SK-MEL-5 (cell line): Measurements from ENCODE around the gene AREL1. TPM values are rescaled to one million over a fixed set of nuclear protein-coding genes. Genes with fewer than 3 reads are reported as not detected.

Source experiments
- small RNA-seq, 2 experiments: library from RNA; depleted of rRNA; stranded (forward); fragments of <200 nt; gene quantifications; one replicate each; pipeline ENCODE3, GENCODE V24; 2014
- total RNA-seq: library from RNA; depleted of rRNA; stranded (reverse); fragments of >200 nt; shearing (Covaris generic); gene quantifications from 2 replicates; pipeline ENCODE4 v1.2.3, GENCODE V29; 2014; rRNA removed

AREL1 gene
- total RNA-seq, 1 experiment from 2014 or later = 33.8 TPM

Small RNA genes within 50 kb of the gene (small RNA-seq; reads per million reads assigned to genes)
- 0 reads per million in 2 experiments for gene RF00409

Other genes with a start within 250 kb of the AREL1 start
- 549 and 635 TPM in 2 replicates for gene NPC2, start 219.8 kb downstream of the AREL1 start, total RNA-seq
- 28.3 and 36.6 TPM in 2 replicates for gene ISCA2, start 219.3 kb downstream of the AREL1 start, total RNA-seq
- gene LTBP2, start 100.8 kb downstream of the AREL1 start, total RNA-seq = 0.59 and 1.7 TPM in 2 replicates
- 27.8 and 29.2 TPM in 2 replicates for gene FCF1, start 64 bp upstream of the AREL1 start, total RNA-seq
- gene YLPM1, start 50.2 kb upstream of the AREL1 start, total RNA-seq = 10.7 and 10.8 TPM in 2 replicates
- not detected in 2 replicates for gene PROX2, start 163.1 kb upstream of the AREL1 start, total RNA-seq
- gene DLST, start 168.8 kb upstream of the AREL1 start, total RNA-seq = 42.7 and 51.6 TPM in 2 replicates
- gene RPS6KL1, start 210.2 kb upstream of the AREL1 start, total RNA-seq = 0.53 and 1.3 TPM in 2 replicates
- 19.3 and 22.0 TPM in 2 replicates for gene PGF, start 242.5 kb upstream of the AREL1 start, total RNA-seq